Putamen (tissue), 1 donor: ENCODE results near the gene ST6GALNAC3.
"Not testable (repeated sequence)": the region's sequence is repeated elsewhere in the genome, so short reads cannot be mapped to it uniquely, and the experiment has no call there.

Source experiments
- DNase-seq: peaks from one replicate; pipeline ENCODE4 v3.0.0-alpha.2; 2016; ENCODE audit warnings: low spot score

ST6GALNAC3 gene

DNA sequence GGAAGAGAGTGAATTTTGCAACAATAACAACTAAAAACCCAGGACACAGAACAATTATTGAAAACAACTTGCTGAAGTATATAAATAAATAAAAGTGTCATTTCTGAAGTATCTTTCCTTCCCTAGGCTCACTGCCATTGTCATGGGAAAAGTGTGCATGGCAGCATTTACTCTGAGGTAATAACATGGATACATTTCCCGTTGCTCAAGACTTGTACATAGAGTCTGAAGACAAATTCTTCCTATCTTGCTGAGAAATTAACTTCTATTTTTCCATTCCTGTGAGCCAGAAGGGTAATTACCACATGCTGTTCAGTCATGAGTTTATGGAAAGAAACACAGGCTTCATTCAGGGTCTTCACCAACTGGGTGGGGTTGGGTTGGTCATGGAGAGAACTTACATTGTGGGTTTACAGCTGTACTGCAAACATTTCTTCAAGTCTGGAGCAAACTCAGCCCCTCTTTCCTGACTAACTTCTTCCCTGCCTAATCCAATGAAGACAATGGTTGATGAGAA is 32.2 kb downstream of the ST6GALNAC3 start:
- no peak for DNase-seq

GRCh38 chr1:76109404-76109803 is 34.9 kb downstream of the ST6GALNAC3 start:
- DNase-seq, result no peak

DNA sequence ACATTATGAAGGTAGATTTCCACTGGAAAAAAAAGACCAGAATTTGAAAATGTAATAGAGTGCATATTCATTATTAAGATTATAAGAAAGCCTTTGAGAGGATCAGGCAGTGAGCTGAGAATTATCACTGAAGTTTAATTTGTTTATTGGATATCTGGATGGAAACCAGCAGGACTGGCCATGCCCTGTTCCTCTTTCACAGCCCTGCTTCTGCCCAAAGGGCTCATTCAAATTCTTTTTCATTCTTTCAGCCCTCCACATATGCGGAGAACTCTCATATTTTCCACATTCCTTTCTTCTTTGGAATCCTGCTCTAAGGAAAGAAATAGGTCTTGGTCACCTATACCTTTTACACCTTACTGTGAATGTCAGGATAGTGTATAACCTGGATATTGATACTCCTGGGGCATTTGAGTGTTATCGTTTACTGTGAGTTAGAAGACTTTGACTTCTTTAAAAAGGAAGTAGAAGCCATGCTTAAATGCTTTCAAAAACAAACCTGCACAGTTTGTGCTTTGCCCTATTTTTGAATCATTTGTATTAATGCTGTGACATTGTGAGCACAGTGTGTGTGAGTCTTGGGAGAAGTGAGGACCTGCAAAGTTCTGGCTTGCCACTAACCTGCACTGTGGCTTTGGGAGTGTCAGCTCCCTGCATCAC is 35.5 kb downstream of the ST6GALNAC3 start:
- no peak for DNase-seq

- DNase-seq, result no peak
Measured at GRCh38 chr1:76110666-76111065, 36.1 kb downstream of the ST6GALNAC3 start.

DNA sequence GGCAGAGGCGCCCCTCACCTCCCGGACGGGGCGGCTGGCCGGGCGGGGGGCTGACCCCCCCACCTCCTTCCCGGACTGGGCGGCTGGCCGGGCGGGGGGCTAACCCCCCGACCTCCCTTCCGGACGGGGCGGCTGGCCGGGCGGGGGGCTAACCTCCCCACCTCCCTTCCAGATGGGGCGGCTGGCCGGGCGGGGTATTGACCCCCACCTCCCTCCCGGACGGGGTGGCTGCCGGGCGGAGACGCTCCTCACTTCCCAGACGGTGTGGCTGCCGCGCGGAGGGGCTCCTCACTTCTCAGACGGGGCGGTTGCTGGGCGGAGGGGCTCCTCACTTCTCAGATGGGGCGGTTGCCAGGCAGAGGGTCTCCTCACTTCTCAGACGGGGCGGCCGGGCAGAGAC is 37.8 kb downstream of the ST6GALNAC3 start:
- DNase-seq, result not testable (repeated sequence)

GRCh38 chr1:76113446-76113845 is 38.9 kb downstream of the ST6GALNAC3 start:
- DNase-seq, result no peak

DNA sequence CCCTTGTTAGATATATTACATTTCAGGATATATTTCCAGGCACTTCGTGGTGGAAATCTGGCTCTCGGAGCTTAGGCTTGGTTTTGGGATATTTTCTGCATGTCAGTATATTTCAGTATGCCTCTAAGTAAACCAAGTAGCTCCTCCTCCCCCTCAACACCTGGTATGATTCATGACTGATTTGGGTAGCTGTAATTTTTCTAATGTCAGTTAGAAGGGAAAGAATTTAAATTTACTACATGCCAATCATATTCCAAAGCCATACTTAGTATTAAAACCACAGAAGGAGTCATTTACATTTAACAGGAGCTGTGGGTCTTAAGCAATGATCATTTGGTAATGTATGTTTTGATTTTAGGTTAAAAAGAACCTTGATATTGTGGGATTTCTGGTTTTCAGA is 40.6 kb downstream of the ST6GALNAC3 start:
- DNase-seq, result peak; percentile 36

DNA sequence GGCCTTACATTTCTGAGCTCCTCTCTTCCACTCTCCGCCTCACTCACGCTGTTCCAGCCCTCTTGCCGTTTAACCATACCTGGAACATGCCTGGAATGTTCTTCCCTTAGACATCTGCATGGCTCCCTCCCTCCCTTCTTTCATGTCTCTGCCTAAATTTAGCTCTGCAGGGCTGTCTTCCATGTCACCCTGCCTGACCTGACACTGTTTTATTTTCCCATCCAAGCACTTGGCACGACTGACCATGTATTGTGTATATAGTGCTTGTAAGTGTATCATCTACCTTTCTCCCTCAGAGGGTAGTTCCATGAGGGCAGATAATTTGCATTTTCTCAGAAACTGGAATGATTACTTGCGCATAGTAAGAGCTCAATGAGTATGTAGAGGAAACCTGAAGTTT is 47.3 kb downstream of the ST6GALNAC3 start:
- no peak for DNase-seq

GRCh38 chr1:76122271-76122670 is 47.7 kb downstream of the ST6GALNAC3 start:
- DNase-seq, result no peak

GRCh38 chr1:76123411-76124064 is 49.0 kb downstream of the ST6GALNAC3 start:
- not testable (repeated sequence) for DNase-seq

- DNase-seq, result no peak
Measured at GRCh38 chr1:76124196-76124595, 49.6 kb downstream of the ST6GALNAC3 start.

DNA sequence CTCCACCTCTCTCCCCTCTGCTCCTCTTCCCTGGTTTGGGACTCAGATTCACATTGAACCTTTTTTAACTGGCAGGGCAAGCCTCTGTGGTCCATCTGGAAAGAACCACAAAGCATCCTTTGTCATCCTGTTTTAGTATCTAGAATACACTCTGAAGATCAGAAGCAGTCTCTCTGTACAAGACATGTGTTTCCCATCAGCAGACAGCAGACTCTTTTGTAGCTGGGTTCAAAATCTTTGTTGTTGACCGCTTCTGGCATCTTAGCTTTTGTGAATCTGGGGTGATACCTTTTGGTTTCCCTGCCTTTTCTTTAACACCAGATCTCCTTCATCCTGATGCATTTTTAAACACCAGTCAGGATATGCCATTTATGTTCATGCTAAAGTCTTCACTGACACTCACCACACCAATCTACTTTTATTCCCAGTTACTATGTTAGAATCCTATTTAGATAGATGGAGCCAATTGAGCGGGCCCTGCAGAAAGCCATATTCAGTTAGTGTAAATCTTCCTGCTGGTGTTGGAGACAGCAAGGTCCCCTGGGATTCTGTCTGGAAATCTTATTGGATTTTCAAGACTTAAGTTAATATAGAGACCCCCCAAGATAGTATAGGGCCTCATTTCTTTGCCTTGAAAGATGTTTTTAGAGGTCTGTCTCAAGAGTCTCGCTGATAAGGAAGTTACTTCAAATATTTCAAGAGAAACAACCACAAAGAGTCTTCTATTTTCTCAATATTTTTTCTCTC is 51.1 kb downstream of the ST6GALNAC3 start:
- no peak for DNase-seq

DNA sequence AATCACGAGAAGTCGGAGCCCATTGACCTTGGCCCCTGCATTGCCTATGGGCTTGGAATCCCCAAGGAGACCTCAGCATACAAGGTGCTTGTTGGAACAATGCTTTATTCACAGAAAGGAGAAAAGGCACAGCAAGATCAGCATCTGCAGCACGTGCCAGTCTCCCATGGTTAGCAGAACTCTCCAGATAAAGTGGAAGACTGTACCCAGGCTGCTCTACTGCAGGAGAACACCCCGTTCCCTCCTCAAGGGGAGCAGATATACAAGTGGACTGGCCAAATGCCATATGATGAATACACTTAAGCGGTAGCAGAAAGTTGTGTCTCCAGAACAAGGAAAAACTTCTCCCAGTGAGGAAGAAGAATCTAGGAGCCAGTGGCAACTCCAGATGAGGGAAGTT is 53.5 kb downstream of the ST6GALNAC3 start:
- no peak for DNase-seq

- DNase-seq, result no peak
Measured at GRCh38 chr1:76129731-76130130, 55.2 kb downstream of the ST6GALNAC3 start.

- DNase-seq, result no peak
Measured at GRCh38 chr1:76130992-76131391, 56.4 kb downstream of the ST6GALNAC3 start.

DNA sequence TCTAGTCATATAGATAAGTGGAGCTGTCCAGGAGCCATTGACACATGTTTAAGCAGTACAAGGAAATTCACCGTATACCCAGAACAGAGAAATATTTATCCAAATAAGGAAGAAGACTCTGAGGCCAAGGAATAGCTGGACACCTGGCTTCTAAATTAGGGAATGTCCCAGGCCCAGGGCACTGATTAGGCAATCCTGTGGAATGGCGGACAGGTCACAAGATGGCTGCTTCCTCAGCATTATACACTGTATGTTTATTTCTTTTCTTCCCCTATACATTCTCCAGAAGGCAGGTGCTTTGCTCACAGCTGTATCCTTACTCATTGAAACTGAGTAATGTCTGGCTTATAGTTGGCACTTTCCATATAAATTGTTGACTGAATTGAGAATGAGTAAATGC is 59.4 kb downstream of the ST6GALNAC3 start:
- no peak for DNase-seq

- DNase-seq, result no peak
Measured at GRCh38 chr1:76135835-76136234, 61.3 kb downstream of the ST6GALNAC3 start.

- DNase-seq, result no peak
Measured at GRCh38 chr1:76136894-76137293, 62.3 kb downstream of the ST6GALNAC3 start.

DNA sequence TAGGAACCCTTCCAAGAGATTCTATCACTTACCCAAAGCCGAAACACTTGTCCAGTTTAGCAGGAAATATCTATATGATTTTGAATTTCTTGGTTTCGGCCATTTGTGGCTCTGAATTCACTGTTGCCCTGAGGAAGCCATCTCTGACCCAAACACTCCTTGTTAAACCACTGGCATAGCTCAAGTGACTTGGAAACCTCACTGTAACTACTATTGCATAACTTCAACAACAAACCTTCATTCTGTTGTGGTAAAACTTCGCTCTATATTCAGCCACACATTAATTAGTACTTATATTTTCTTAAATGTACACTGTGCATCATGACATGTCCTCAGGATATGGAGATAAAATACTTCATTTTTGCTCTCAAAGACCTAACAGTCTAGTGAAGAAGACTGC is 63.2 kb downstream of the ST6GALNAC3 start:
- no peak for DNase-seq

GRCh38 chr1:76138217-76138616 is 63.7 kb downstream of the ST6GALNAC3 start:
- no peak for DNase-seq

GRCh38 chr1:76140227-76140626 is 65.7 kb downstream of the ST6GALNAC3 start:
- no peak for DNase-seq

GRCh38 chr1:76141929-76142328 is 67.4 kb downstream of the ST6GALNAC3 start:
- DNase-seq, result no peak
